Measurements from ENCODE around the gene NCAN. TPM values are rescaled to one million over a fixed set of nuclear protein-coding genes. Genes with fewer than 3 reads are reported as not detected.
A peak's percentile ranks its signal among the peaks of the same experiment; 100 is the strongest.

Gene NCAN
- total and polyA plus RNA-seq, 12 donors: 0.06 to 0.42 (median 0.11) TPM; not detected in 7

- Histone ChIP-seq H3K27me3 (peaks cover 8% of the 10 kb centered on the region), H3K4me3 (peak overlapping the region in 1 of 4 donors; percentile 35), H3K36me3 (replicated peaks in 1 of 2) (no peaks in the 10 kb centered on the region), H3K9me3 (replicated peaks in 1 of 3) (no peaks in the 10 kb centered on the region), H3K27ac (no peak overlapping the region), H3K4me1 (replicated peaks in 1 of 2) (peaks cover 0 to 6% of the 10 kb centered on the region in 2 donors)
- intact Hi-C loops (cut with DNase I): no loop called here
- DNase-seq: no peak
- WGBS, 4 donors: 4 to 5% (median 4%) methylated on average over 33 to 52 of the region's 52 CpGs
- TF ChIP-seq POLR2A (IDR thresholded peaks at IDR 0.05) (no peak), CTCF (IDR thresholded peaks at IDR 0.05) (no peak)
Measured at GRCh38 chr19:19261350-19262189, 49.8 kb downstream of the NCAN start.

- Histone ChIP-seq H3K9me3 (replicated peaks in 1 of 3) (no peaks in the 10 kb centered on the region), H3K27ac (no peak overlapping the region), H3K27me3 (peaks cover 8% of the 10 kb centered on the region), H3K36me3 (replicated peaks in 1 of 2) (no peaks in the 10 kb centered on the region), H3K4me1 (replicated peaks in 1 of 2) (peaks cover 0 to 6% of the 10 kb centered on the region in 2 donors), H3K4me3 (no peak overlapping the region)
- DNase-seq: no peak
- TF ChIP-seq POLR2A (IDR thresholded peaks at IDR 0.05) (no peak), CTCF (IDR thresholded peaks at IDR 0.05) (no peak)
- intact Hi-C loops (cut with DNase I): no loop called here
- WGBS, 4 donors: 9 to 12% (median 12%) methylated on average over 22 to 31 of the region's 31 CpGs
Measured at GRCh38 chr19:19262190-19263057, 50.7 kb downstream of the NCAN start.

- peaks cover 0 to 6% of the 10 kb centered on the region in 2 donors for H3K4me1 ChIP-seq (replicated peaks in 1 of 2)
- H3K27me3 ChIP-seq: peaks cover 8% of the 10 kb centered on the region
- 74 to 83% (median 80%) methylated on average over 3 to 7 of the region's 7 CpGs for WGBS, 4 donors
- no peak for DNase-seq
- intact Hi-C loops (cut with DNase I): no loop called here
- H3K36me3 ChIP-seq (replicated peaks in 1 of 2): no peaks in the 10 kb centered on the region
- no peak overlapping the region for H3K4me3 ChIP-seq
- no peak overlapping the region for H3K27ac ChIP-seq
- TF ChIP-seq POLR2A (IDR thresholded peaks at IDR 0.05) (no peak), CTCF (IDR thresholded peaks at IDR 0.05) (no peak)
- H3K9me3 ChIP-seq (replicated peaks in 1 of 3): no peaks in the 10 kb centered on the region
Measured at GRCh38 chr19:19263886-19264487, 52.2 kb downstream of the NCAN start.

GRCh38 chr19:19267305-19267704 lies 55.5 kb downstream of the NCAN start:
- Histone ChIP-seq H3K27me3 (peaks cover 4% of the 10 kb centered on the region), H3K4me3 (no peak overlapping the region), H3K36me3 (replicated peaks in 1 of 2) (no peaks in the 10 kb centered on the region), H3K4me1 (replicated peaks in 1 of 2) (no peaks in the 10 kb centered on the region), H3K27ac (no peak overlapping the region), H3K9me3 (replicated peaks in 1 of 3) (no peaks in the 10 kb centered on the region)
- TF ChIP-seq POLR2A (IDR thresholded peaks at IDR 0.05) (no peak), CTCF (IDR thresholded peaks at IDR 0.05) (no peak)
- WGBS, 4 donors: 93 to 100% (median 99%) methylated on average over 2 to 3 of the region's 3 CpGs
- intact Hi-C loops (cut with DNase I): no loop called here
- DNase-seq: no peak
